ENCODE measurements around the gene TMEM59L. TPM values are rescaled to one million over a fixed set of nuclear protein-coding genes. Genes with fewer than 3 reads are reported as not detected.

Gene TMEM59L
- total and polyA plus RNA-seq, 10 of the 15 experiments (the other 5 are each of a cell fraction or from before 2014, with no cell fraction given): 0.06 TPM; not detected in 9

DNA sequence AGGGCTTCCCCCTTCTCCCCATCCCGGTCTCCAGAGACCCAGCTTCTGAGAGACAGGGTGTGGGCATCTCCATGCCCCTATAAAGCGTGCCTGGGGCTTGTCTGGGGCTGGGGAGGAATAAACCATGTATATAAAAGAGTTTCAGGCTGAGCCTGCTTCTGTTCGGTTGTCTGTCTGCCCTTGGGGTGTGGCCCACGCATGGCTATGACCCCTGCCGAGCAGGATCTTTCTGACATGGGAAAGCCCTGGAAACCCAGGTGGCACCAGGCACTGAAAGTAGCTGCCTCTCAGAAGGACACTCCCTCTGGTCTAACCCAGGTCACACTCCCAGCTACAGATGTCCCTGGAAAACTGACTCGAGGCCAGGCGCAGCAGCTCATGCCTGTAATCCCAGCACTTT lies 8.2 kb downstream of the TMEM59L start:
- Histone ChIP-seq H3K9me3 (replicated peaks; ENCODE audit: control insufficient read depth, insufficient read depth, low read length) (no peaks in the 10 kb centered on the region), H2AFZ (ENCODE audit: control insufficient read depth, low read depth, low read length) (no peak overlapping the region), H3K27me3 (replicated peaks in 1 of 2; ENCODE audit: control insufficient read depth in 2 of 2, insufficient read depth in 2 of 2, low read length in 1 of 2) (no peaks in the 10 kb centered on the region), H3K4me3 (no peak overlapping the region), H3K79me2 (ENCODE audit: control insufficient read depth, insufficient read depth, low read length) (no peaks in the 10 kb centered on the region), H3K27ac (ENCODE audit: control insufficient read depth, insufficient read depth) (no peak overlapping the region), H3K4me2 (ENCODE audit: control insufficient read depth, insufficient read depth) (no peak overlapping the region), H3K4me1 (ENCODE audit: control insufficient read depth, insufficient read depth, low read length) (no peaks in the 10 kb centered on the region), H3K36me3 (ENCODE audit: control insufficient read depth in 2 of 2, insufficient read depth in 2 of 2, low read length in 1 of 2) (no peaks in the 10 kb centered on the region), H3K9ac (ENCODE audit: control insufficient read depth, insufficient read depth, low read length) (no peak overlapping the region), H4K20me1 (ENCODE audit: control insufficient read depth, insufficient read depth) (no peaks in the 10 kb centered on the region)
- ChIA-PET RAD21 (ENCODE audit: unreplicated experiment) (no interaction called here), CTCF (interaction anchor here (0.9 kb wide), 1 partner anchor 27 kb away, joined by 4 read pairs; no protein-coding TSS in a partner anchor), SMC1A (ENCODE audit: uncharacterized antibody, unreplicated experiment) (no interaction called here), POLR2A (interaction anchor here (1.2 kb wide), 1 partner anchor 8 kb away, joined by 3 read pairs; no protein-coding TSS in a partner anchor)
- FAIRE-seq (no peak), DNase-seq (ENCODE audit: low read depth, low spot score) (no peak), ATAC-seq (no peak)
- intact Hi-C loops (cut with micrococcal nuclease; ENCODE audit: unreplicated experiment): no loop called here
- TF ChIP-seq MEF2A (IDR thresholded peaks at IDR 0.05; ENCODE audit: insufficient read depth, low read depth, low read length) (no peak), SUPT20H (IDR thresholded peaks at IDR 0.05; ENCODE audit: borderline replicate concordance, control insufficient read depth, low read depth, low read length) (no peak), ZZZ3 (IDR thresholded peaks at IDR 0.05; ENCODE audit: control insufficient read depth, insufficient read length, low read depth) (no peak), MXI1 (IDR thresholded peaks at IDR 0.05; ENCODE audit: low read depth, low read length) (no peak)
- in situ Hi-C loops (cut with MboI): no loop called here
- 76% methylated on average over 7 of the region's 7 CpGs for WGBS (ENCODE audit: insufficient coverage, insufficient replicate concordance, low lambda C conversion rate, missing lambda C conversion rate)
- BruUV-seq (replicated peaks): no TSS peak

DNA sequence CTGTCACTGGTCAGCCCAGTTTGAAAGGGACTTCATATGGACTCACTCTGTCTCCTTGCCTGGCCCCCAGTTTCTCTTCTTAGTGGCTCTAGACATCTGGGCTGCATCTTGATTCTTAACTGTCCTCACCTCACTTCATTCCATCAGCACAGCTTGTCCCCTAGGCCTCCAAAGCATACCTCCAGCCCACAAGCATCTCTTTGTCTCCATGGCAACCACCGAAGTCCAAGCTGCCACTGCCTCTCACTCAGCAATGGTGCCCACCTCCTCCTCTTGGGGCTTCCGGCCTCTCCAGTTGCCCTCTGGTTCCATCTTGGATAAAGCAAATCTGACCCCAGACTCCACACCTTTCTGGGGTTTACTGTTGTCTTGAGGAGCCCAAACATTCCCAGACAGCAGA lies 14.2 kb downstream of the TMEM59L start:
- Histone ChIP-seq H3K4me1 (ENCODE audit: control insufficient read depth, insufficient read depth, low read length) (no peaks in the 10 kb centered on the region), H3K36me3 (ENCODE audit: control insufficient read depth in 2 of 2, insufficient read depth in 2 of 2, low read length in 1 of 2) (no peaks in the 10 kb centered on the region), H3K9me3 (replicated peaks; ENCODE audit: control insufficient read depth, insufficient read depth, low read length) (no peaks in the 10 kb centered on the region), H2AFZ (ENCODE audit: control insufficient read depth, low read depth, low read length) (no peak overlapping the region), H4K20me1 (ENCODE audit: control insufficient read depth, insufficient read depth) (no peaks in the 10 kb centered on the region), H3K4me2 (ENCODE audit: control insufficient read depth, insufficient read depth) (no peak overlapping the region), H3K79me2 (ENCODE audit: control insufficient read depth, insufficient read depth, low read length) (no peaks in the 10 kb centered on the region), H3K27ac (ENCODE audit: control insufficient read depth, insufficient read depth) (no peak overlapping the region), H3K9ac (ENCODE audit: control insufficient read depth, insufficient read depth, low read length) (no peak overlapping the region), H3K27me3 (replicated peaks in 1 of 2; ENCODE audit: control insufficient read depth in 2 of 2, insufficient read depth in 2 of 2, low read length in 1 of 2) (no peaks in the 10 kb centered on the region; a peak in 1 of 4 replicates), H3K4me3 (no peak overlapping the region)
- no peak for FAIRE-seq
- WGBS (ENCODE audit: insufficient coverage, insufficient replicate concordance, low lambda C conversion rate, missing lambda C conversion rate): 43% methylated on average over 2 of the region's 2 CpGs
- no peak for TF ChIP-seq NR2C1 (IDR thresholded peaks at IDR 0.05)
- TF ChIP-seq, protein P1, sequence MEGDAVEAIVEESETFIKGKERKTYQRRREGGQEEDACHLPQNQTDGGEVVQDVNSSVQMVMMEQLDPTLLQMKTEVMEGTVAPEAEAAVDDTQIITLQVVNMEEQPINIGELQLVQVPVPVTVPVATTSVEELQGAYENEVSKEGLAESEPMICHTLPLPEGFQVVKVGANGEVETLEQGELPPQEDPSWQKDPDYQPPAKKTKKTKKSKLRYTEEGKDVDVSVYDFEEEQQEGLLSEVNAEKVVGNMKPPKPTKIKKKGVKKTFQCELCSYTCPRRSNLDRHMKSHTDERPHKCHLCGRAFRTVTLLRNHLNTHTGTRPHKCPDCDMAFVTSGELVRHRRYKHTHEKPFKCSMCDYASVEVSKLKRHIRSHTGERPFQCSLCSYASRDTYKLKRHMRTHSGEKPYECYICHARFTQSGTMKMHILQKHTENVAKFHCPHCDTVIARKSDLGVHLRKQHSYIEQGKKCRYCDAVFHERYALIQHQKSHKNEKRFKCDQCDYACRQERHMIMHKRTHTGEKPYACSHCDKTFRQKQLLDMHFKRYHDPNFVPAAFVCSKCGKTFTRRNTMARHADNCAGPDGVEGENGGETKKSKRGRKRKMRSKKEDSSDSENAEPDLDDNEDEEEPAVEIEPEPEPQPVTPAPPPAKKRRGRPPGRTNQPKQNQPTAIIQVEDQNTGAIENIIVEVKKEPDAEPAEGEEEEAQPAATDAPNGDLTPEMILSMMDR (IDR thresholded peaks at IDR 0.05 in 2 of 3, conservative IDR thresholded peaks at IDR 0.05 in 1 of 3; ENCODE audit: control insufficient read depth in 2 of 3, extremely low read depth in 1 of 3, insufficient read depth in 1 of 3, low read depth in 3 of 3, low read length in 3 of 3): no peak
- TF ChIP-seq ZNF274 (IDR thresholded peaks at IDR 0.05; ENCODE audit: insufficient read depth, insufficient read length): no peak
- intact Hi-C loops (cut with micrococcal nuclease; ENCODE audit: unreplicated experiment): no loop called here
- no peak for ATAC-seq
- no peak for DNase-seq (ENCODE audit: low read depth, low spot score)
- ChIA-PET CTCF (no interaction called here), RAD21 (ENCODE audit: unreplicated experiment) (no interaction called here), SMC1A (ENCODE audit: uncharacterized antibody, unreplicated experiment) (no interaction called here), POLR2A (no interaction called here)
- in situ Hi-C loops (cut with MboI): no loop called here
- BruUV-seq (replicated peaks): no TSS peak
